ENCODE measurements around the gene GSG1. TPM values are rescaled to one million over a fixed set of nuclear protein-coding genes. Genes with fewer than 3 reads are reported as not detected.
"Not testable (repeated sequence)": the region's sequence is repeated elsewhere in the genome, so short reads cannot be mapped to it uniquely, and the experiment has no call there.

The GSG1 gene
- total RNA-seq, 1 experiment from 2014 or later = not detected

DNA sequence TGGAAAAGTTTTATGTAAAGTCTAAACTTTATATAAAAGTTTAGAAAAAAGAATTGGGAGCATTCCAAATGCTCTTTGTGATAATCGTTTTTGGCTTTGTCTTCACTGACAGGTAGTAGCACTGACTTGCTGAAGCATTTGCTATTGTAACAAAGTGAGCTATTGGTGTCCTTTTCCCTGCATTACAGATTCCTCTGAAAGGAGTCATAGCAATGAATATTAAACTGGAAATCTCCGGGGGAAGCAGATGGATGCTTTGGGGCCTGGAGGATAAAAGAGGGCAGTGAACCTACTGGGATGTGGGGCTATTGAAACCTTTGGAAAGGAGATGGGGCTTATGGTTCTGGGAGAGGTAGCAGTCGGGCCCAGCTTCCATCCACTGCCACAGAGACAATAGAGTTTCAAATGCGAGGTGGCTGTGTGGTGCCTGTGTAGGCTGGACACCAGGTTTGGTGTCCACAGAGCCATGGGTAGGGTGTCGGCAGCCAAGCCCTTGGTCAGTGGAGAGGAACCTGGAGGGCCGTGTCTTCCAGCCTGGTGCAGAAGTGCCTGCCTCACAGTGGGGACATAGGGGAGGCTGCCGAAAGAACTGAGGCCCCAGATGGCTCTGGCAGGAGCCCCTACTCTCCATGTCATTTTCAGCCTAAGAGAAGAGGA is 10.1 kb downstream of the GSG1 start:
- DNase-seq (ENCODE audit: low spot score) = no peak

DNA sequence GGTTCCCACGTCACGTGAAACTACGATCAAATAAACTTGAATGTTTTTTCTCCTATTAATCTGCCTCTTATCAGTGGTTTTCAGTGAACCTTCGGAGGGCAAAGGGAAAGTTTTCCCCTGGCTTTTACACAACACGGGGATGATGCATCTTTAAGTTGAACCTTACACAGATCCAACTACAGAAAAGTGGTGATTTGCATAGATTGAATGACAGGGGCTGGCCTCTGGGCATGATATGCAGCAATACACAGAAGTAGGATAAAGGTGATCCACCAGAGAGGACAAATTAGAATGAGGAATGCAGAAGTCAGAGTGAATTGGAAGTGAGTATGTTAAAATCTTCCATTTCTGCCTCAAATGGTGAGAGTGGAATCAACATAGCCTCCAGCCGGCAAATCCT is 11.6 kb downstream of the GSG1 start:
- no peak for DNase-seq (ENCODE audit: low spot score)

DNA sequence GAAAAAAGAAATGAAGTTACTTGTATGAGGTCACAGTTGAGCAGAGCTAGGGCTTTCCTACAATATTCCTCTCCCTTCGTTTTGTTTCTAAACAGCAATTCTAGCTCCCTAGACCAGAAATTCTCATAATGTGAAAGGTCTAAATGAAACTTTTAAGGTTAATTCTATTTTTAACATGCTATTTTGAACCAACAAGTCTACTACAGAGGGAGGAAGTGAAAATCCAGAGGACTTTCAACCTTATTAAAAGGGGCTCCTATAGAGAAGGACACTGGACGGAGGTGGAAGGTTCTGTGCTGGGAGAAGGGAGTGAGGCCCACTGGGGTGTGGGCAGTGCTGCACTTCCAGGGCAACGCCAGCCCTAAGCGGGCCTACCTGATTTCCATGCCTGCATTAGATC is 13.4 kb downstream of the GSG1 start:
- DNase-seq (ENCODE audit: low spot score) = no peak

DNA sequence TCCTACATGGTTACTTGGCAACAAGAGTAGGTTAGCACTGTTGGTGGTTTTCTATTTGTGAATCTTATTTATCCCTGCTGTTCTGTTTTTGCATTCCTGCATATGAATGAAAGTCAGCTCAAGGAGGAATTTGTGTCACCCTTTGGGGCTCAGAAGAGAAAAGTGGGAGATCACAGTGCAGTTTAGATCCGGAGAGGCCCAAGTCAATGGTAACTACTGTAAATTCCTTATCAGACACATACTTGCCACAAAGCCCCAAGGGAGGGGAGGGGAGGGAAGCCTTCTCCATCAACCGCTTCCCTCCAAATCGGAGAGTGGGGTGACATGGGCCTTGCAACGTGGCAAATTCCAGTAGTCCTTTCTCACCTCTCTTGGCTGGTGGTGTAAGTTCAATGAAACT is 15.0 kb downstream of the GSG1 start:
- no peak for DNase-seq (ENCODE audit: low spot score)

DNA sequence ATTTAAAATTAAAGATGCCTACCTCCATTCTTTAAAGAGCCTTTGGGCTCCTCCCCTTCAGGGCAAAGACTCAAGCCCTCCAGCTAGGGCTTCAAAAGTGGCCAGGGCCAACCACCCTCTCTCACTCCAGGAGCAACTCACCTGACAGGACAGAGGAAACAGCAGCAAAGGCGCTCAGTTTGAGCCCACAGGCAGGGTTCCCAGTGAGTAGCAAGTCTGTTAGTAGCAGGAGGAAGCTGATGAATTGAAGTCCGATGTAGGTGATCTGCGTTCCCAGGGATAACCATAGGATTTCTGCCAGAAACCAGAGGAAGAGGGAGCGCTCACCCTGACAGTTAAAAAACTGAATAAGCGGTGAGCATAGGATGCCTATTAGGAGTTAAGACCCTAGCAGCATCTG is 15.7 kb downstream of the GSG1 start:
- DNase-seq (ENCODE audit: low spot score) = no peak

DNA sequence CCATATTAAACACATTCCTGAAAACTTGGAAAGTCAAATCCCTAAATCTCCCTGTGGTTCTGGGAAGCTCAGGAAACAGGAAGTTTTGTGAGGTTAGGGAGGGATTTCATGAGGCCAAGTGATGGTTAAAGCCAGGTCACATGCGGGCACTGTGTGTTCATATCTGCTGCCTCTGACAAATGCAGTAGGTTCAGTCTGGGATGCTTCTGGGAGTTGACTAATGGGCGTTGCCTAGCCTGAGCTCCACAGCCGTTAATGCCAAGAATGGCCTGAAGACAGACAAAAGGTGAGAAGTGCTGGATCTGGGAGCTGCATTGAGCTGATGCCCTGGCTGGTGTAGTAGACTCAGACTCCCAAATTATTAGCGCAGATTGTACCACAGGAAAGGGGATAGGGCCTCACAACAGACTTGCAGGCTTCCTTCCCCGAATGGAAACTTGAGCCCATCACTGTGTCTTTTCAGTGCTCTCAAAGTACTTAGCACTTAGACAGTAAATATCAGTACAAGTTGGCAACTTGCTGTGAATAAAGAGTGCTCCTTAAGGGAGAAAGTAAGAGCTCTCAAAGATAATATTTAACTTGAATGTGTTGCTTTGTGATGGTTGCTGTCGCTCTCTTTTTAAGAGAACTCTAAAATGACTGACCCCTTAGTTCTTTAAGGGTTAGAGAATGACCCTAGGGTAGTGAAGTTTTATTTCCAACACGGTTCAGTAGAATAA is 17.3 kb downstream of the GSG1 start:
- no peak for DNase-seq (ENCODE audit: low spot score)

DNA sequence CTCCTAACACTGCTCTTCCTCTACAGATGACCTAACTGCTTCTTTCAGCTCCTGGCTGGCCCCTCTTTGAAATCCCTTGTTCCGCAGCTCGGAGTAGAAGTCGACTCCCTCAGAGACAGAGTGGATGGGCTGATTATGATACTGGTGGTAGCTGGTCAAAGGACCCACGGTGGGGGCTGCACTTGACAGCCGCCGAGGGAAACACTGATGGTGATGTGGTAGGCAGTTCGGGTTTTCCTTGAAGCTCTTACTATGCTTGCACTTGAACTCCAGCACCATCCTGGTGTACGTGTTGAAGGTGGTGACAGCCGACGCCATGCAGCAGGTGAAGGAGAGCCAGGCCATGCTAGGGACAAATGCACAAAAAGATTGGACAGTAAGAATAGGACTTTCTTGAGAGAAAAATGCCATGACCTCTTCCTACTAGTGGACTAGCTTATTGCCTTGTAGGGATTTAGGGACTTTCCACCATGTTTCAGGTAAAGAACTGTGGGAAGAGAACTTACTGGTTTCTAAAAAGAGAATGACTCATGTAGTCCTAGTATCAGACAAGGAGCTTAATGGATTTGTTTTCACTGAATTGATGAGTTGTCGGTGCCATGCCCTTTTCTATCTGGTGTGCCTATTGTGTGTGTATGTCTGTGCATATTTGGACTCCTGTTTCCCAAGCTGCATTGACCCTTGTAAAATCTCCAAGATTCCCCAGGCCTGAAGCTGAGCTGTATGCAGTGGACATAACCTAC is 18.4 kb downstream of the GSG1 start:
- DNase-seq (ENCODE audit: low spot score) = no peak

DNA sequence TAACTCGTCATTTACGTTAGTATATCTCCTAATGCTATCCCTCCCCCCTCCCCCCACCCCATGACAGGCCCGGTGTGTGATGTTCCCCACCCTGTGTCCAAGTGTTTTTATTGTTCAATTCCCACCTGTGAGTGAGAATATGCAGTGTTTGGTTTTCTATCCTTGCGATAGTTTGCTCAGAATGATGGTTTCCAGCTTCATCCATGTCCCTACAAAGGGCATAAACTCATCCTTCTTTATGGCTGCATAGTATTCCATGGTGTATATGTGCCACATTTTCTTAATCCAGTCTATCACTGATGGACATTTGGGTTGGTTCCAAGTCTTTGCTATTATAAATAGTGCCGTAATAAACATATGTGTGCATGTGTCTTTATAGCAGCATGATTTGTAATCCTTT is 19.8 kb downstream of the GSG1 start:
- not testable (repeated sequence) for DNase-seq (ENCODE audit: low spot score)

DNA sequence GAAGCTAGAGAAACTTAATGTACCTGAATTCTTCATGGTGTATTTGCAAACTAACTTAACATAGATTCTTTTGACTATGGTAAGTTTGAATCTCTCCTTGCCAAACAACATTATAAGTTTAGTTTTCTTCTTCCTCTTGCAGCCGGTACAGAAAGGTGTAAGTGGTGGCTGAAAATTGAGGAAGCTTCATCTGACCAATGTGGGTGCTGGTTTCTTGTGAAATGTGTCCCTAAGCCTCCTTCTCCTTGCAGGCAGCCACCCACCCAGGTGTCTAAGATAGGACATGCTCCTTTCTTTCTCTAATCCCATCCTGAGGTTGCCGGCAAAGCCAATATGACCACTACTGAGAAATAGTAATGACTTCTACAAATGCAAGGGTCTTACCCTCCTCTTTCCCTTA is 20.6 kb downstream of the GSG1 start:
- no peak for DNase-seq (ENCODE audit: low spot score)

DNA sequence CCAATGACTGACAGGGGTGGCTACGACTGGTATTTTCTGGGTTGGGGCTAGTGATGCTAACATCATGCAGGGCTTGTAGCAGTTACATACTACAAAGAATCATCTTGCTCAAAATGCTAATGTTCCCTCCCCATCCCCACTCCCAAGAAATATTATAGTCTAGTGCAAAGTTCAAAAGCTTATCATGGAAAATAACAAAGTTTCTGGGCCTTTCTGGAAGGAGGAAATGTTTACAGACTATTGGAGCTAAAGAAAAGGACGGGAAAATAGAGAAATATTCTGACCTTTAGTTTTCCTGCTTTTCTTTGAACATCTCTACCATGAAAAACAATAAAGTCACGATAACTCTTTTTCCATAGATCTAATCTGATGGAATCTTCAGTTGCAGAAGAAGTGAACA is 23.2 kb downstream of the GSG1 start:
- no peak for DNase-seq (ENCODE audit: low spot score)

DNA sequence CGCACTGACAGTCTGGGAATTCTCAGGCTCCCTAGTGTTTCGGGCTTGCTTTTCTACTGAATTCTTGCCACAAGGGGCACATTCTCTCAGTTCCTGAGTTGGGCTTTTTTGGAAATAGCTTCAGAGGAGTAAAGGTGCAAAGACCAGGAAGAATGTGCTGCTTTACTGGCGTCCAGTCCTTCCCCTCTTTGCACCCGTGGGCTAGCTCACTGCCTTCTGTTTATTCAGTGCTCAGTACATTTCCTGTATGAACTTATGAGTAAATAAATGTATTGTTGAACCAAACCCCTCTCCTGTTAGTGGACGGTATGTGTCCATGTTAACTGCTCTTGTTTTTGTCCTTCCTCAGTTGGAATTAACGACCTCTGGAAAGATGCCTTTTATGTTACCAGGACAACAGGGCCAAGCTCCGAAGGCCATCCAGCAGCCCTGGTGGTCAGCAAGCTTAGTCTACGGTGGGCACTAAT is 24.0 kb downstream of the GSG1 start:
- DNase-seq (ENCODE audit: low spot score) = peak; percentile 37

DNA sequence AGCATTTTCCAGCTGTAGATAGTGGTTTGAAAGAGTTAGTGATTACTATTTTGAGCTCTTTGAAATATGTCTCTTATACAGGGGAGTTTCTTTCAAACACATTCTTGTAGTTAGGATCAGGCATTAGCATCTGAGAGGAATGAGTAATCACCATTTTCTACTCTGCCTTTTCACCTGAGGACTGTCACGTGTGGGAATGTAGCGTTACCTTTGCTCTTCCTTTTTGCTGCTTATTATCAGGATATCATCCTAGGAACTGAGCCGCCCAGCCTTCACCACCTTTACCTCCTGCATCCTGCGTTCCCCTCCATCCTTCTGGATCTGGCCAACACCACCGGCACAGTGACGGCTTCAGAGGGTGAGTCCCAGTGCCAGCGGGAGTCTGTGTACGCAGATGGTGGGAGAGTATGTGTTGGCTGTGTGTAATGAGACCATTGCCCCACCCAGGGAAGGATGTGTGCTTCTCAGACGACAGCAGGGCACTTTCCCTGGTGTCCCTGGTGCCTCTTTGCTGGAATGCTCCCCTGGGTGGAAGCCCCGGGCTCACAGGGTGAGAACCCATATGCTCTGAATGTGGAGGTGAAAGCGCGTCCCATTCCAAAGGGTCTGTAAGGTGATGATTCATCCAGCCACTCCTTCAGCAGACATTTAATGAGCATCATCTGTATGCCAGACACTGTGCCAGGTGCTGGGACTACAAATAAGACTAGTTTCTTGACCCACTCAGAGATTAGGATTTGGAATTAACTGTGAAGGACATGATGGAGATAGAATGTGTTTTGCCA is 27.5 kb downstream of the GSG1 start:
- no peak for DNase-seq (ENCODE audit: low spot score)

DNA sequence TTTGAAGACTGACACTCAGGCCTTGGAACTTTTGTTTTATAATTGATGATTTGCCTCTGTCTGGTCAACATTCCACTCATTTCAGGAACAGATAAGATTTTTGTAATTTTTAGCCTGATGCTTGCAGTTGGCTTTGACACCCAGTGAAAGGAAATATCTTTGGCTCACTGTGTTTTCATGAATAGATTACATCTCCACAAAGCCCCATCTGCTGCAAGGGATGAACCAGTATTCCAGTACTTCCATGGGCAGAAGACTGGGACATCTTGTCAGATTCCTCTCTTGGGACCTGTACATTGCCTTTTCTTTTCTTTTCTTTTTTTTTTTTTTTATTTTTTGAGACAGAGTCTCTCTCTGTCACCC is 28.4 kb downstream of the GSG1 start:
- no peak for DNase-seq (ENCODE audit: low spot score)

DNA sequence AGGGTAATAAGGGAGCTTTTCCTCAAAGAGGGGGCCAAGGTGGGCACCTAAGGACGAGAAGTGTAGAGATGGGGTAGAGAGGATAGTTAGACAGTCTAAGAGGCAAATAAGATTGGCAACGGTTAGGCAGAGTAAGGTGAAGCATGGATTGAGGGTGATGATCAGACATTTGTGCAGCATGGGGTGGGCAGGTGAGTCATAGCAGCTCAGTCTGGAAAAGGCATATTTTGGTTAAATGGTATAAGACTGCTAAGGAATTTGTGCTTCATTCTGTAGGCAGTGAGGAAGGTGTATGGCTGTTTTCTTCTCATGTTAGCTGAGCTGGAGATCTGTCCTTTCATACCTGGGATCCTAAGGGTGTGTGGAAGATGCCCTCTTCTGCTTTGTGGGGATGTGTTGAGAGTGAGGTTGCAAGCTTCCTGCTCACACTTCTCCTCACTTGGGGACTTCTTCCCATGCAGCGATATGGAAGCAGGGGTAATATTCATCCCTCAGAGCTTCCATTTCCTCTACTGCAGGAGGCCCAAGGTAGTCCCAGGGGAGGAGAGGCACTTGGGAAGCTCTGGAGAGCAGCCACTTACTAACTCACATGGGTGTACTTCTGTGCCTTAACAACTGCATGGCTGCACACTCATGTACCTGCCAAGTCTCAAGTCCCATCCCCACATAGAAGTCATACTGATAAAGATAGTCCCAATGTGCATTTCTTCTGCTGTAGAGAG is 28.9 kb downstream of the GSG1 start:
- DNase-seq (ENCODE audit: low spot score) = no peak

DNA sequence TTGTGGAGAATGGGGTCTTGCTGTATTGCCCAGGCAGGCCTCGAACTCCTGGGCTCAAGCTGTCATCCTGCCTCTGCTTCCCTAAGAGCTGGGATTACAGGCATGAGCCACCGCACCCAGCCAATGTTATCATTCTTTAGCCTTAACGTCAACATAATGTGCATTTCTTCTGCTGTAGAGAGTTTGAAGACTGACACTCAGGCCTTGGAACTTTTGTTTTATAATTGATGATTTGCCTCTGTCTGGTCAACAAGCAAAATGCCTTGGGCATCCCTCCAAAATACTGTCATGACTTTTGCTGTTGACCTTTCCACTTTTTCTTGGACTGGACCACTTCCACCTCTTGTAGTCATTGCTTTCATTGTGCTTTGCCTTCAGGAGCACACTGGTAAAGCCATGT is 30.3 kb downstream of the GSG1 start:
- DNase-seq (ENCODE audit: low spot score) = no peak

DNA sequence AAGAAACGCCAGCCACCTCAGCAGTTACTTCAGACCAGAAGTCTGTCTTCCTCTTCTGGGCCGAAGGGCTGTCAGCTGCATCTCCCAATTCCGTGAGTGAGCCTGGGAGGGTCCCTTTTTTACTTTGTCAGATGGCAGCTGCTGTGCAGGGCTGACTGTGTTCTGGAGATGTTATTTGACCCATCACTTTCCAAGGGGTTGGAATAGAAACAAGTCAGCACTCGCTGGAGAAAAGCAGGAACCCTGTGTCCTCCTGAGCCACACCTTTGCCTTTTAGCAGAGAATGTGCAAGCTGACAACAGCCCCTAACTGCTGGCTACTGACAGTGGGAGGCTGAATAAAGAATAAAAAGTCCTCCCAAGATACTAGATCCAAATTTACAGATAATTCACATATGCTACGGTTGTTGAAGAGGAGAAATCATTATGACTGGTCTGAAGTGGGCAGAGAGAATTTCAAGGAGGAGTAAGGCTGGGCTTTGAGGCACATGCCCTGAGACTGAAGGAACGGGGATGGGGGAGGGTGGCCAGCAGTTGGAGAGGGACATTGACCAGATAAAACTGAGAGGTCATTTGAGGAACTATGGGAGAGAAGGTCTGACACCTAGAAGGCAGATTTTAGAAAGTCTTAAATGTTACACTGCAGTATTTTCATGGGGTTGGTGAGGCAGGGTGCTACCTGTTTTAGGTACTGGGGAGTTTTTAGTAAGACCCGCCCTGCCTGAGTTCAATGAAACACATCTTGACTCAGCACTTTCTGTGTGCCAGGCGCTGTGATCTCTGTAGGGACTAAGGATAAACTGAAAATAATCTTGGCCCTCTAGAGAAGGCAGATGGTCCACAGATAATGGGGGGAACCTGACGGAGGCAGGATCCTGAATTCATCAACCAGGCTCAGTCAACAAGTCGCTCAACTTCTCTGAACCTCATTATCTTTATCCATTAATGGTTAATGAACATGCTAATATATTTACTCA is 31.9 kb downstream of the GSG1 start:
- no peak for DNase-seq (ENCODE audit: low spot score)

DNA sequence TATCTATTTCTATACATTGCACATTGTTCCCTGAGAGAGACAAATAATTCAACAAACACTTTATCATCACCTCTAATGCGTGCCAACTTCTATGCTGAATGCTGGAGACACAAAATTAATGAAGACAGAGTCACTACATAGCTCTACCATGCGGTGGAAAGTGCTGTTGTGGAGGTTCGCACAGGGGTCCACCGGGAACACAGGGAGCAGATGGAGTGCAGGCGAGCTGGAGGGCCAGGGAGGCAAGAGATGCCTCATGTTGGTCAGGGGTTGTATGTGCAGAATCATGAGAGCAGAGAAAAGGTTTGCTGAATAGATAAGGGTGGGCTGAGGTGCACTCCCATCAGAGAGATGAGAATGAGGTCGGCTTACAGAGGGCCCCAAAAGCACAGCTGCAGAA is 34.1 kb downstream of the GSG1 start:
- DNase-seq (ENCODE audit: low spot score) = no peak

DNA sequence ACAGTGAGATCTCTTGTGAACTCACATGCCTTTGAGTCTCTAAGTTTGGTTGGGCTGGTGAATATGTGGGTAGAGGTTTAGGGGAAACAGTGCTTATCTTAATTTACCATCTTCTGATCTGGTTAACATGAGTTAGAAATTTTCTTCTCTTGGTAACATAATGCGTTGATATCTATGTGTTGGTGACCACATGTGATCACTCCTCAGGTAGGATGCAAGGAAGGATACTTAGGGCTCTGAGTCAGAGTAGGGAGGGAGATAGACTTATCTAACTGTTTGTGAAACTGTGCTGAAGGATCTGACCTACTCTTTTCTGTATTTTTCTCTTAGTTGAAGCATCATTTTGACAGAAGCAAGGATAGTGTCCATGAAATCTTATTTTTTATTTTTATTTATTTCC is 36.1 kb downstream of the GSG1 start:
- DNase-seq (ENCODE audit: low spot score) = no peak

DNA sequence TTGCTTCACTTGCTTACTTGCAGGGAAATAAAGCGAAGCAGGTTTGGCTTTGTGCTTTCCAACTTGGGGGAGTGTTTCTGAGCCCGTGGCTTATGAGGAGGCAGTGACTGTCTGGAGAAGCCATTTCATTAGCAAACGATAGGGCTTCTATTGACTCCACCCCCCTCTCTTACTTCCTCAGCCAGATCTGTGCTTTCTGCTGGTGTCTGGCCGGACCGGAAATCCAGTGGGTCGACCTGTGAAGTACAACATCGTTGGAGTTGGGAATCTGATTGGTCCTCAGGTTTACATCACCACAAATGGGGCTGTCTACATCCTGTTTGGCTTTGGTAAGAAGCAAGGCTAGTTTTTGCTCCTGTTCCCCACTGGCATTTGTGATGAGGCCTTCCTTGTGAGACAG is 37.0 kb downstream of the GSG1 start:
- DNase-seq (ENCODE audit: low spot score) = no peak

DNA sequence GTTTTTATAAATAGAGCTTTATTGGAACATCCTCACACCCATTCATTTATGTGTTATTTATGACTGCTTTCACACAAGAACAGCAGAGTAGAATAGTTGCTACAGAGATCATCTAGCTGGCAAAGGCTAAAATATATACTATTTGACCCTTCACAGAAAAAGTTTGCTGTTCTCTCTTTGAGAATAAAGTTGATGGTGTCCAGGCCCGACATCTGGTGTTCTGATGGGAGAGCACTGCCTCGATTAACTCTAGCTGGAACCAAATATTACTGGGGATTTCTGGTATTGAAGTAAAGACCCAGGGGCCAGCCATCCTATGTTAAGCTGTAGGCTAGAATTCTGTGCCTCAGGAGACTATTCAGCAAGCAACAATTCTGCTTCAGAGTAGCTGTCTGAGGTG is 37.5 kb downstream of the GSG1 start:
- DNase-seq (ENCODE audit: low spot score) = no peak

All from HT-29 (cell line).